Endothelial cell of umbilical vein (primary cell): ENCODE results near the gene SDCCAG8.

Source experiments
- CTCF ChIP-seq, 2 donors: IDR thresholded peaks; 1 replicate in 1 of 2; 2 replicates in 1 of 2; pipeline ENCODE4 v1.5.1; 2011; ENCODE audit warnings: low read length in 2 of 2, mild to moderate bottlenecking in 2 of 2, moderate library complexity in 2 of 2, control low read depth in 1 of 2, inconsistent platforms in 1 of 2, low read depth in 1 of 2; ENCODE audit not compliant: insufficient read depth in 1 of 2; ENCODE audit errors: extremely low read depth in 1 of 2
- EZH2 ChIP-seq: IDR thresholded peaks from 2 replicates; pipeline ENCODE4 v1.6.1; 2012; ENCODE audit warnings: borderline replicate concordance, low read depth, mild to moderate bottlenecking, moderate library complexity, low read length, inconsistent platforms; ENCODE audit not compliant: severe bottlenecking
- FOS ChIP-seq: IDR thresholded peaks from 2 replicates; pipeline ENCODE4 v1.6.1; 2011; ENCODE audit warnings: mild to moderate bottlenecking, low read length, moderate library complexity, borderline replicate concordance; ENCODE audit not compliant: insufficient read depth
- GATA2 ChIP-seq: IDR thresholded peaks from 2 replicates; pipeline ENCODE4 v1.7.0; 2011; ENCODE audit warnings: low read depth, mild to moderate bottlenecking, moderate library complexity, mixed read lengths, low read length; ENCODE audit not compliant: insufficient read length, insufficient read depth
- JUN ChIP-seq: IDR thresholded peaks from 2 replicates; pipeline ENCODE4 v1.6.1; 2011; ENCODE audit warnings: borderline replicate concordance, low read depth; ENCODE audit not compliant: insufficient read length, insufficient read depth
- MAX ChIP-seq: IDR thresholded peaks from 2 replicates; pipeline ENCODE4 v1.6.1; 2011; ENCODE audit not compliant: insufficient read depth, insufficient read length
- MYC ChIP-seq: IDR thresholded peaks from one replicate; pipeline ENCODE4 v1.6.1; 2011; ENCODE audit warnings: mild to moderate bottlenecking, low read depth, low read length
- POLR2A ChIP-seq: IDR thresholded peaks from 2 replicates; pipeline ENCODE4 v1.6.1; 2012; ENCODE audit warnings: low read depth, mild to moderate bottlenecking, control low read depth, low read length
- POLR2AphosphoS5 ChIP-seq: IDR thresholded peaks from 2 replicates; pipeline ENCODE4 v1.6.1; 2012; ENCODE audit warnings: low read depth, mild to moderate bottlenecking, control low read depth, low read length, moderate library complexity; ENCODE audit not compliant: insufficient read depth

GRCh38 chr1:243487649-243488227 is 231.9 kb downstream of the SDCCAG8 start:
- TF ChIP-seq EZH2: no peak
- no peak for TF ChIP-seq CTCF (IDR thresholded peaks at IDR 0.05; ENCODE audit: extremely low read depth in 1 of 2, insufficient read depth in 1 of 2, low read depth in 1 of 2, low read length in 2 of 2)
- TF ChIP-seq POLR2AphosphoS5: no peak
- no peak for TF ChIP-seq POLR2A
- TF ChIP-seq GATA2: no peak
- no peak for TF ChIP-seq MAX
- TF ChIP-seq FOS: no peak
- no peak for TF ChIP-seq JUN
- no peak for TF ChIP-seq MYC
